Peyer's patch (tissue), 4 donors: ENCODE measurements around the gene ULBP2. TPM values are rescaled to one million over a fixed set of nuclear protein-coding genes. Genes with fewer than 3 reads are reported as not detected.
"Not testable (repeated sequence)": the region's sequence is repeated elsewhere in the genome, so short reads cannot be mapped to it uniquely, and the experiment has no call there.

Experiments used
- DNase-seq, 3 donors: peaks; one replicate each; pipeline ENCODE4 v3.0.0-alpha.2; 2017 to 2019
- H3K27ac ChIP-seq, 4 donors: fragments of 200-600 bp; sonication (generic); one replicate each; pipeline ENCODE4 v1.5.1; 2016 to 2019
- H3K27me3 ChIP-seq, 2 donors: fragments of 200-600 bp; sonication (generic); one replicate each; pipeline ENCODE4 v1.5.1; 2019
- H3K36me3 ChIP-seq, 3 donors: fragments of 200-600 bp; sonication (generic); one replicate each; pipeline ENCODE4 v1.5.1; 2016 to 2019
- H3K4me1 ChIP-seq, 4 donors: fragments of 200-600 bp; sonication (generic); one replicate each; pipeline ENCODE4 v1.5.1; 2016 to 2019
- H3K4me3 ChIP-seq, 4 donors: fragments of 200-600 bp; sonication (generic); 1 replicate in 3 of 4; 2 replicates in 1 of 4; pipeline ENCODE4 v1.5.1; 2016 to 2019; ENCODE audit warnings: mild to moderate bottlenecking in 1 of 4
- H3K9me3 ChIP-seq, 4 donors: fragments of 200-600 bp; sonication (generic); one replicate each; pipeline ENCODE4 v1.5.1; 2016 to 2019; ENCODE audit warnings: mild to moderate bottlenecking in 1 of 4
- CTCF ChIP-seq, 6 experiments: fragments of 450-650 bp in 4 of 6; fragments of 200-600 bp in 2 of 6; sonication (generic) in 1 of 6; IDR thresholded peaks; one replicate each; pipeline ENCODE4 v1.5.1; 2017 to 2019; ENCODE audit warnings: antibody characterized with exemption in 6 of 6, mild to moderate bottlenecking in 3 of 6, moderate library complexity in 1 of 6
- POLR2A ChIP-seq, 2 donors: fragments of 450-650 bp; IDR thresholded peaks; one replicate each; pipeline ENCODE4 v1.5.1; 2017; ENCODE audit warnings: antibody characterized with exemption in 2 of 2, mild to moderate bottlenecking in 2 of 2, moderate library complexity in 2 of 2
- total RNA-seq, 4 donors: library from RNA; depleted of rRNA; stranded (reverse); fragments of >200 nt; gene quantifications; one replicate each; pipeline ENCODE4 v1.1.0, GENCODE V29; 2016

ULBP2 gene
- total RNA-seq, 4 donors from 2014 or later, result not detected

- H3K9me3 ChIP-seq, result no peaks in the 10 kb centered on the region
- no peak overlapping the region for H3K4me3 ChIP-seq
- peaks cover 0 to 4% (median 4%) of the 10 kb centered on the region in 4 donors for H3K4me1 ChIP-seq
- H3K36me3 ChIP-seq, result no peaks in the 10 kb centered on the region
- H3K27ac ChIP-seq, result no peak overlapping the region
- TF ChIP-seq POLR2A (IDR thresholded peaks at IDR 0.05) (no peak), CTCF (IDR thresholded peaks at IDR 0.05) (no peak)
- no peak for DNase-seq
- peaks cover 0 to 4% of the 10 kb centered on the region in 2 donors for H3K27me3 ChIP-seq
Measured at GRCh38 chr6:149933461-149933860, 8.4 kb upstream of the ULBP2 start.

- Histone ChIP-seq H3K36me3 (no peaks in the 10 kb centered on the region), H3K27ac (no peak overlapping the region), H3K27me3 (peaks cover 0 to 12% of the 10 kb centered on the region in 2 donors), H3K4me1 (peaks cover 0 to 11% (median 9%) of the 10 kb centered on the region in 4 donors), H3K4me3 (no peak overlapping the region), H3K9me3 (no peaks in the 10 kb centered on the region)
- TF ChIP-seq CTCF (IDR thresholded peaks at IDR 0.05) (peak; percentile 69 to 96 (median 88)), POLR2A (IDR thresholded peaks at IDR 0.05) (no peak)
- DNase-seq, result peak in 2 of 3 donors; percentile 64 to 90
Measured at GRCh38 chr6:149934249-149935156, 7.3 kb upstream of the ULBP2 start.

DNA sequence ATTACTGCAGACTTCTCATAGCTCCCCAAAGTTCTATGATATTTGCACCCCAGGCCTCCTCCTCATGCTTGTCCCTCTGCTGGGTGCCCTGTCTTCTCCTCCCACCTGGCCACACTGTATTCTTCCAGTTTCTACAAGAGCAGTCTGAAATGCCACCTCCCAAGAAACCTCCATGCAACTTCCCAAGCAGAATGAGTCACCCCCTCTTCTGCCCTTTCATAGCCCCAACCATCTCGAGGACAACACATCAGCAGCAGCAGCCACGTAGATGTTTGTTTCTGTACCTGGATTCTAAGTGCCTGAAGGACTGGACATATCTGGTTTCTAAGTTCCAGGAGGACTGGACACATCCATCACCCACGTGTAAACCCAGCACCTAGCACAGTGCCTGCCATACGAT lies 6.6 kb upstream of the ULBP2 start:
- TF ChIP-seq POLR2A (IDR thresholded peaks at IDR 0.05) (no peak), CTCF (IDR thresholded peaks at IDR 0.05) (no peak)
- DNase-seq, result no peak
- no peaks in the 10 kb centered on the region for H3K9me3 ChIP-seq
- H3K4me1 ChIP-seq, result peaks cover 0 to 11% (median 9%) of the 10 kb centered on the region in 4 donors
- peaks cover 0 to 17% of the 10 kb centered on the region in 2 donors for H3K27me3 ChIP-seq
- no peak overlapping the region for H3K4me3 ChIP-seq
- H3K27ac ChIP-seq, result no peak overlapping the region
- H3K36me3 ChIP-seq, result no peaks in the 10 kb centered on the region

- no peaks in the 10 kb centered on the region for H3K36me3 ChIP-seq
- TF ChIP-seq POLR2A (IDR thresholded peaks at IDR 0.05), result no peak
- no peak for TF ChIP-seq CTCF (IDR thresholded peaks at IDR 0.05)
- H3K4me1 ChIP-seq, result peaks cover 0 to 11% (median 9%) of the 10 kb centered on the region in 4 donors
- H3K27me3 ChIP-seq, result peaks cover 0 to 22% of the 10 kb centered on the region in 2 donors
- H3K4me3 ChIP-seq, result no peak overlapping the region
- no peaks in the 10 kb centered on the region for H3K9me3 ChIP-seq
- no peak overlapping the region for H3K27ac ChIP-seq
- no peak for DNase-seq
Measured at GRCh38 chr6:149935668-149936067, 6.1 kb upstream of the ULBP2 start.

DNA sequence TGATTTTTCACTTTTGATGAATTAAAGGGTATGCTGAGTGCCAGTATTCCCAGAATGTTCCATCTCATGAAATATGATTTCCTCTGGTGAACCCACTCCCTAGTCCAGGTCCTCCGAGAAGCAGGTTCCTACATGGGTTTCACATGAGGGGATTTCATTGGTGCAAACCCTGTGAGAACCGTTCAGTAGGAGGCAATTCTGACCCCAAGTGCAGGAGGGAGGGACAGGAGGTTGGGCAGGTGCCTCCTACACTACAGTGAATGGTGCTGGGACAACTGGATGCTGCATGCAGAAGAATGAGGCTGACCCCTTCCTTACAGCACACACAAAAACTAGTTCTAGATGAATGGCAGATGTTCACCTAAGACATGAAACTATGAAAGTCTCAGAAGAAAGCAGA lies 5.1 kb upstream of the ULBP2 start:
- Histone ChIP-seq H3K27ac (no peak overlapping the region), H3K27me3 (peaks cover 0 to 24% of the 10 kb centered on the region in 2 donors), H3K9me3 (no peaks in the 10 kb centered on the region), H3K4me1 (peaks cover 0 to 17% (median 9%) of the 10 kb centered on the region in 4 donors), H3K4me3 (no peak overlapping the region), H3K36me3 (no peaks in the 10 kb centered on the region)
- DNase-seq, result no peak
- TF ChIP-seq POLR2A (IDR thresholded peaks at IDR 0.05), result no peak

- H3K36me3 ChIP-seq, H3K27ac ChIP-seq, DNase-seq, H3K9me3 ChIP-seq: not testable (repeated sequence)
- Histone ChIP-seq H3K4me3 (peak overlapping the region; percentile 27 to 53 (median 51)), H3K27me3 (peaks cover 0 to 24% of the 10 kb centered on the region in 2 donors), H3K4me1 (peaks cover 0 to 26% (median 10%) of the 10 kb centered on the region in 4 donors)
Measured at GRCh38 chr6:149938013-149938570, 3.7 kb upstream of the ULBP2 start.
